ENCODE measurements around the gene PHETA1.
A peak's percentile ranks its signal among the peaks of the same experiment; 100 is the strongest.

Gene PHETA1

DNA sequence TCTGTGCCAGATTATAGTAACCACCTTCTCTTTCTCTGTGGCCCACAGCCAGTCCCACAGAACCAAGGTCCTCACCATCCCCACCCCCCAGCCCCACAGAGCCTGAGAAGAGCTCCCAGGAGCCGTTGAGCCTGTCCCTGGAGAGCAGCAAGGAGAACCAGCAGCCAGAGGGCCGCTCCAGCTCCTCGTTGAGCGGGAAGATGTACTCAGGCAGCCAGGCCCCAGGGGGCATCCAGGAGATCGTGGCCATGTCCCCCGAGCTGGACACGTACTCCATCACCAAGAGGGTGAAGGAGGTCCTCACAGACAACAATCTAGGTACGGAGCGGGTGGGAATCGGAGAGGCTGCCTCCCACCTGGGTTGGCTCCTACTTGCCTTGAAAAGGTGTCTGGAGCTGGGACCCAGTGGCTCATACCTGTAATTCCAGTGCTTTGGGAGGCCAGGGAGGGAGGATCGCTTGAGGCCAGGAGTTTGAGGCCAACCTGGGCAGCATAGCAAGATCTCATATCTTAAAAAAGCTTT is 34.4 kb downstream of the PHETA1 start:
- DNase-seq (ENCODE audit: extremely low spot score): no peak
- CTCF ChIA-PET: no interaction called here
- POLR2A ChIA-PET: no interaction called here
- no peak for TF ChIP-seq PKNOX1 (IDR thresholded peaks at IDR 0.05)
- TF ChIP-seq ARNT (IDR thresholded peaks at IDR 0.05): no peak
- no peak for TF ChIP-seq FOXA1 (IDR thresholded peaks at IDR 0.05)
- no peak for TF ChIP-seq CTBP1 (IDR thresholded peaks at IDR 0.05; ENCODE audit: borderline replicate concordance)
- no peak for TF ChIP-seq HDGF (IDR thresholded peaks at IDR 0.05; ENCODE audit: borderline replicate concordance)
- TF ChIP-seq L3MBTL2 (conservative IDR thresholded peaks at IDR 0.05): no peak
- TF ChIP-seq LEF1 (IDR thresholded peaks at IDR 0.05; ENCODE audit: borderline replicate concordance): no peak
- no peak for TF ChIP-seq FOXK2 (IDR thresholded peaks at IDR 0.05)
- no peak for TF ChIP-seq NFRKB (IDR thresholded peaks at IDR 0.05)
- no peak for TF ChIP-seq SP1 (IDR thresholded peaks at IDR 0.05)
- TF ChIP-seq ZNF384 (IDR thresholded peaks at IDR 0.05): no peak
- no peak for TF ChIP-seq FOXM1 (IDR thresholded peaks at IDR 0.05; ENCODE audit: borderline replicate concordance)
- TF ChIP-seq TARDBP (IDR thresholded peaks at IDR 0.05): no peak
- no peak for TF ChIP-seq ELF4 (IDR thresholded peaks at IDR 0.05)
- TF ChIP-seq BHLHE40 (IDR thresholded peaks at IDR 0.05; ENCODE audit: borderline replicate concordance): no peak
- TF ChIP-seq SUZ12 (IDR thresholded peaks at IDR 0.05): no peak

DNA sequence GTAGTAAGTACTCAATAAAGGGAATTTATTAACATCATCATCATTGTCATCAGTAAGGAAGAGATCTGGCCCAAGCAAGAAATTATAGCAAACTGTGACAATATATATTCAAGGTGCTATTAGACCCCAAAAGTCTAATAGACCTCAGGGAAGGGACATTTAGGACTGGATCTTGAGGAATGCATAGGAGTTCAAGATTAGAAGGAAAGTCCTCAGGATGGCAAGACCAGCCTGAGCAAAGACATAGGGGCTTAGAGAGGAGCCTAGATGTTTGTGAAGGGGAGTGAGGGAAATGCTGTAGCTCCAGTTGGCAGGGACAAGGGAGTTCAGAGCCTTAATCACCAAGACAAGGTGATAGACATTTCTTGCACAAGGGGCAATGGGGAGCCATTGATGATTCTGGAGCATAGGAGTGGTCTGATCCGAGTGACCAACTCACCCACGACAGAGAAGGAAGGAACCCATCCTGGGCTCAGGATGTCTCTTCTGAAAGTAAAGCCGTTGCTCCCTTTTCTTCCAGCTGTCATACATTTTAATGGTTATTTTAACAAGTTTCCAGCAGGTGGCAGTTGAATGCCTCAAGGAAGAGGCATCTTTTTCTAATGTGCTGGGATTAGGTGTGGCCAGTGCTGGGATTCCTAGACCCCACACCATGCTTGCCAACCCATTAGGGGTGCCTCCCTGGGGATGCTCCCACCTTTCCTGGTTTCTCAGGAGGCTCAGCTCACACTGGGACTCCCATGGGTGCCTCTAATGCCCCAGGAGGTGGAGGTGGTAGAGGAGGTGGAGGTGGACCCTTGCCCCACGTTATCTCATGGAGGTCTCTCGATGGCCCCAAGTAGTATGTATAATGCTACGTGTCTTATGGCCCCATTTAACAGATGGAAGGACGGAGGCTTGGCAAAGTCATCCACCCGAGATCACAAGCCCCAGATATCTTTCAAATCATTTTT is 37.8 kb downstream of the PHETA1 start:
- peak; percentile 67 for DNase-seq (ENCODE audit: extremely low spot score)
- CTCF ChIA-PET: interaction anchor here (0.7 to 1.2 kb wide), 3 partner anchors 11 to 121 kb away, joined by 3 to 4 read pairs (median 4); no protein-coding TSS in a partner anchor
- POLR2A ChIA-PET: no interaction called here

DNA sequence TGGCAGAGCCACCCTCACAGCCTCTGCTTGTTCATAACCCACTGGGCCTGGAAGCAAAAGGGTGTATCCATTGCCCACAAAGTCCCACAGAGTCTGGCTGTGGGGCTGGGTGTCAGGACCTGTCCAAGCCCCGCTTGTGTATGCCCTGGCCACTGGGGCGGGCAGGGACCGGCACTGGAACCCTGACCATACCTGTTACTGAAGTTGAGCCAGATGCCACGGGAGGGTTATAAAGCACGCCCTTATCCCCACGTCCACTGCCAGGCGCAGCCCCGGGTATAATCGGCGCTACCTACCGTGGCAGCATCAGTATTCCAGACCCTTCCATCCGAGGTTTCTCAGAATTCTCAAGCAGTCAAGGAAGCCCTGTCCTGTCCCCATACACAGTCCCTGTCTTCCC is 40.8 kb downstream of the PHETA1 start:
- ChIA-PET CTCF (interaction anchor here (0.7 kb wide), 1 partner anchor 68 kb away, joined by 3 read pairs; no protein-coding TSS in a partner anchor), POLR2A (no interaction called here)
- TF ChIP-seq FOXA1 (IDR thresholded peaks at IDR 0.05) (no peak), NFRKB (IDR thresholded peaks at IDR 0.05) (no peak), TARDBP (IDR thresholded peaks at IDR 0.05) (no peak), PKNOX1 (IDR thresholded peaks at IDR 0.05) (no peak), FOXM1 (IDR thresholded peaks at IDR 0.05; ENCODE audit: borderline replicate concordance) (no peak), L3MBTL2 (conservative IDR thresholded peaks at IDR 0.05) (no peak), ZNF384 (IDR thresholded peaks at IDR 0.05) (no peak), LEF1 (IDR thresholded peaks at IDR 0.05; ENCODE audit: borderline replicate concordance) (no peak), SUZ12 (IDR thresholded peaks at IDR 0.05) (no peak), BHLHE40 (IDR thresholded peaks at IDR 0.05; ENCODE audit: borderline replicate concordance) (no peak), FOXK2 (IDR thresholded peaks at IDR 0.05) (no peak), ELF4 (IDR thresholded peaks at IDR 0.05) (no peak), CTBP1 (IDR thresholded peaks at IDR 0.05; ENCODE audit: borderline replicate concordance) (no peak), SP1 (IDR thresholded peaks at IDR 0.05) (no peak)
- no peak for DNase-seq (ENCODE audit: extremely low spot score)

More for the DNA sequence above, 37.8 kb downstream of the PHETA1 start:
- TF ChIP-seq L3MBTL2 (conservative IDR thresholded peaks at IDR 0.05) (no peak), ZNF384 (IDR thresholded peaks at IDR 0.05) (no peak), LEF1 (IDR thresholded peaks at IDR 0.05; ENCODE audit: borderline replicate concordance) (no peak)

GRCh38 chr12:111327474-111327873 is 41.4 kb downstream of the PHETA1 start:
- no peak for DNase-seq (ENCODE audit: extremely low spot score)
- CTCF ChIA-PET: no interaction called here

More at GRCh38 chr12:111327474-111327873, 41.4 kb downstream of the PHETA1 start:
- TF ChIP-seq ARNT (IDR thresholded peaks at IDR 0.05) (no peak), FOXK2 (IDR thresholded peaks at IDR 0.05) (no peak), BHLHE40 (IDR thresholded peaks at IDR 0.05; ENCODE audit: borderline replicate concordance) (no peak), FOXM1 (IDR thresholded peaks at IDR 0.05; ENCODE audit: borderline replicate concordance) (no peak), TARDBP (IDR thresholded peaks at IDR 0.05) (no peak), ELF4 (IDR thresholded peaks at IDR 0.05) (no peak), PKNOX1 (IDR thresholded peaks at IDR 0.05) (no peak), SUZ12 (IDR thresholded peaks at IDR 0.05) (no peak), CTBP1 (IDR thresholded peaks at IDR 0.05; ENCODE audit: borderline replicate concordance) (no peak), LEF1 (IDR thresholded peaks at IDR 0.05; ENCODE audit: borderline replicate concordance) (no peak)
- POLR2A ChIA-PET: no interaction called here

Data from HEK293T (cell line).